HL-60 (cell line): ENCODE results near the gene TMEM131L.

ENCODE experiments used
- DNase-seq, 2 experiments: peaks; one replicate each; pipeline ENCODE4 v3.0.0-alpha.2; 2010 to 2020; ENCODE audit warnings: low read depth in 1 of 2, low spot score in 1 of 2
- H3K27ac ChIP-seq: fragments of 250-450 bp; sonication (Bioruptor Pico); replicated peaks from 2 replicates; pipeline ENCODE4 v1.5.1; 2020; ENCODE audit warnings: mild to moderate bottlenecking, moderate library complexity
- H3K27me3 ChIP-seq: fragments of 250-450 bp; sonication (Bioruptor Pico); 2 replicates; pipeline ENCODE4 v1.5.1; 2021; ENCODE audit warnings: mild to moderate bottlenecking, moderate library complexity; ENCODE audit not compliant: insufficient read depth, poor library complexity, severe bottlenecking
- H3K4me3 ChIP-seq: replicated peaks from 2 replicates; pipeline ENCODE4 v1.5.1; 2011; ENCODE audit warnings: mild to moderate bottlenecking, control low read depth, low read length; ENCODE audit not compliant: insufficient read depth
- GABPA ChIP-seq: IDR thresholded peaks from 2 replicates; pipeline ENCODE4 v1.6.1; 2012; ENCODE audit warnings: low read depth
- POLR2AphosphoS5 ChIP-seq: IDR thresholded peaks from 2 replicates; pipeline ENCODE4 v1.6.1; 2012; ENCODE audit warnings: low read depth
- SPI1 ChIP-seq: IDR thresholded peaks from 2 replicates; pipeline ENCODE4 v1.6.1; 2012; ENCODE audit warnings: low read depth, mild to moderate bottlenecking, borderline replicate concordance
- TF ChIP-seq, protein P1 (sequence below): IDR thresholded peaks from 2 replicates; pipeline ENCODE4 v1.6.1; 2012; ENCODE audit warnings: low read depth; ENCODE audit not compliant: insufficient replicate concordance
- TF ChIP-seq, protein P2 (sequence below): IDR thresholded peaks from one replicate; pipeline ENCODE4 v1.5.1; 2011; ENCODE audit warnings: low read length, control low read depth, inconsistent platforms; ENCODE audit not compliant: insufficient read depth

TMEM131L gene

DNA sequence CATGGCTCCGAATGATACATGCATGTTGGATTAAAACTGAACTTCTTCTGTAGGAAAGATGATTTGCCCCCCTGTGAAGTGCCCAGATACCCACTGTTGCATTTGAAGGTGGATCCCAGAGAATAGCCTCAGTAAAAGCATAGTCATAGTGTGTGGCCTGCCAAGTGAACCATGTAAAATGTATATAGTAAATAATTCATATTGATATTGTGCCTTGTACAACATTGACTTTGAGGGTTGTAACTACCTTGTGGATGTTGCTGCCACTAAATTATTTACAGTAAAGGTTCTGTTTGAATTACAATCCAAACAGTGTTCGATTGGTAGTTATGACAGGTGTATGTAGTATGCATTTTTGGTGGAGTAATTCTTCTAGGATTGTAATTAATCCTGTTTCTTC, 19.2 kb downstream of the TMEM131L start:
- Histone ChIP-seq H3K27ac (no peak overlapping the region), H3K4me3 (no peak overlapping the region), H3K27me3 (no peaks in the 10 kb centered on the region)
- no peak for DNase-seq
- TF ChIP-seq, protein P1, sequence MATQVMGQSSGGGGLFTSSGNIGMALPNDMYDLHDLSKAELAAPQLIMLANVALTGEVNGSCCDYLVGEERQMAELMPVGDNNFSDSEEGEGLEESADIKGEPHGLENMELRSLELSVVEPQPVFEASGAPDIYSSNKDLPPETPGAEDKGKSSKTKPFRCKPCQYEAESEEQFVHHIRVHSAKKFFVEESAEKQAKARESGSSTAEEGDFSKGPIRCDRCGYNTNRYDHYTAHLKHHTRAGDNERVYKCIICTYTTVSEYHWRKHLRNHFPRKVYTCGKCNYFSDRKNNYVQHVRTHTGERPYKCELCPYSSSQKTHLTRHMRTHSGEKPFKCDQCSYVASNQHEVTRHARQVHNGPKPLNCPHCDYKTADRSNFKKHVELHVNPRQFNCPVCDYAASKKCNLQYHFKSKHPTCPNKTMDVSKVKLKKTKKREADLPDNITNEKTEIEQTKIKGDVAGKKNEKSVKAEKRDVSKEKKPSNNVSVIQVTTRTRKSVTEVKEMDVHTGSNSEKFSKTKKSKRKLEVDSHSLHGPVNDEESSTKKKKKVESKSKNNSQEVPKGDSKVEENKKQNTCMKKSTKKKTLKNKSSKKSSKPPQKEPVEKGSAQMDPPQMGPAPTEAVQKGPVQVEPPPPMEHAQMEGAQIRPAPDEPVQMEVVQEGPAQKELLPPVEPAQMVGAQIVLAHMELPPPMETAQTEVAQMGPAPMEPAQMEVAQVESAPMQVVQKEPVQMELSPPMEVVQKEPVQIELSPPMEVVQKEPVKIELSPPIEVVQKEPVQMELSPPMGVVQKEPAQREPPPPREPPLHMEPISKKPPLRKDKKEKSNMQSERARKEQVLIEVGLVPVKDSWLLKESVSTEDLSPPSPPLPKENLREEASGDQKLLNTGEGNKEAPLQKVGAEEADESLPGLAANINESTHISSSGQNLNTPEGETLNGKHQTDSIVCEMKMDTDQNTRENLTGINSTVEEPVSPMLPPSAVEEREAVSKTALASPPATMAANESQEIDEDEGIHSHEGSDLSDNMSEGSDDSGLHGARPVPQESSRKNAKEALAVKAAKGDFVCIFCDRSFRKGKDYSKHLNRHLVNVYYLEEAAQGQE = no peak
- TF ChIP-seq SPI1 (no peak), POLR2AphosphoS5 (no peak), GABPA (no peak)
- TF ChIP-seq, protein P2, sequence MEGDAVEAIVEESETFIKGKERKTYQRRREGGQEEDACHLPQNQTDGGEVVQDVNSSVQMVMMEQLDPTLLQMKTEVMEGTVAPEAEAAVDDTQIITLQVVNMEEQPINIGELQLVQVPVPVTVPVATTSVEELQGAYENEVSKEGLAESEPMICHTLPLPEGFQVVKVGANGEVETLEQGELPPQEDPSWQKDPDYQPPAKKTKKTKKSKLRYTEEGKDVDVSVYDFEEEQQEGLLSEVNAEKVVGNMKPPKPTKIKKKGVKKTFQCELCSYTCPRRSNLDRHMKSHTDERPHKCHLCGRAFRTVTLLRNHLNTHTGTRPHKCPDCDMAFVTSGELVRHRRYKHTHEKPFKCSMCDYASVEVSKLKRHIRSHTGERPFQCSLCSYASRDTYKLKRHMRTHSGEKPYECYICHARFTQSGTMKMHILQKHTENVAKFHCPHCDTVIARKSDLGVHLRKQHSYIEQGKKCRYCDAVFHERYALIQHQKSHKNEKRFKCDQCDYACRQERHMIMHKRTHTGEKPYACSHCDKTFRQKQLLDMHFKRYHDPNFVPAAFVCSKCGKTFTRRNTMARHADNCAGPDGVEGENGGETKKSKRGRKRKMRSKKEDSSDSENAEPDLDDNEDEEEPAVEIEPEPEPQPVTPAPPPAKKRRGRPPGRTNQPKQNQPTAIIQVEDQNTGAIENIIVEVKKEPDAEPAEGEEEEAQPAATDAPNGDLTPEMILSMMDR = no peak

DNA sequence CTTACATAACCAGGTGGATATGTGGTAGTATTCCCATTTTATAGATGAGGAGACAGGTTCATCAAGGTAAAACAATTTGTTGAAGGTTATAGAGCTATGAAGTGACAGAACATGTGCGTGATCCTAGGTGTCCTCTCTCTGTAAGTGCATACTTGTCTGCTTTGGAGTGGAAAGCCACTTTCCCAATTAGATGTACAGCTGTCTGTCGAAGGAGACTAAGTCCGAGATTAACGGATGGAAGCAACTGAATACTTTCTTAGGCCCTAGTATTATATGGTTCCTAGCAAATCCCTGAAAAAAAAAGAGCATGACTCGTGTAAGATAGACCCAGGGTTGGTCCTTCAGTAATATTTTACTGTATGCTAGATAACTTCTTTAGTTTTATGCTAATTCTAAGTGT, 19.7 kb downstream of the TMEM131L start:
- no peak for DNase-seq
- TF ChIP-seq SPI1 = no peak
- no peak for TF ChIP-seq POLR2AphosphoS5
- TF ChIP-seq, protein P2 = no peak
- TF ChIP-seq, protein P1 = no peak
- TF ChIP-seq GABPA = no peak
- Histone ChIP-seq H3K4me3 (no peak overlapping the region), H3K27me3 (no peaks in the 10 kb centered on the region), H3K27ac (no peak overlapping the region)

DNA sequence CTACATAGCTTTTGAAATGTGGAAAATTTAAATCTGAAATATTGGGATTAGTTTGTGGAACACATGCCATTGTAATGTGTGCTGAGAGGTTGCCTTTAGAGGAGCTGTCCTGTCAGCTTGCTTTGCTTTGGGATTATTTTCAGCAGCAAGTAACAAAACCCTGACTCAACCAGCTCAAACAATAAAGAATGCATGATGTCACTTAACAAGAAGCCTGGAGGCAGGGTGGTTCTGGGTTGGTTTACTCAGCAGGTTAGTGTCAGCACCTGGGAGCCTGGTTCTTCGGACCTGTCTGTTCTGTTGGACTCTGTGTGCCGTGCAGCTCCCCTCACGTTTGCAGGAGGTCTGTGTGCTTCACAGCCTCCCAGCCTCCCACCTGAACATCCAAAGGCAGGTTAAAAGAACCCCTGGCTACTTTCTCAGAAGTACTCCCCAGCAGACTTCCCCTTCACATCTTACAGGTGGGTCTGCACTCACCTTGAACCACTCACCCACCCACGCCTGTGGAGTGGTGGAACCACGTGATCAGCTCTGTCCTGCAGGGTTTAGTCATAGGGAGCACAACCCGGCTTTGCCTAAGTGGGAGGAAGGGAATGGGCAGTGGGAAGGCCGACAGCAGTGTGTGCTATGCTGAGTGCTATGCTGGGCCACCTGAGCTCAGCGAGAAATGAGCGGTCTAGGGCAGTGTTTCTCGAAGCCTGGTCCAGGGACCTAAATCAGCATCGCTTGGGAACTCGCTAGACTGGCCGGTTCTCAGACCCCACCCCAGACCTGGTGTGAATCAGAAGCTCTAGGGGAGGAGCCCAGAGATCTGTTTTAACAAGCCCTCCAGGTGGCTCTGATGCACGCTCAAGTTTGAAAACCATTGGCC, 20.4 kb downstream of the TMEM131L start:
- Histone ChIP-seq H3K27me3 (no peaks in the 10 kb centered on the region), H3K27ac (peak overlapping the region; percentile 76), H3K4me3 (no peak overlapping the region)
- no peak for DNase-seq
- TF ChIP-seq, protein P1 = no peak
- TF ChIP-seq GABPA (no peak), SPI1 (no peak), POLR2AphosphoS5 (no peak)
- TF ChIP-seq, protein P2 = no peak
